Peyer's patch (tissue), 4 donors: ENCODE measurements around the gene RANBP10.

ENCODE experiments used
- POLR2A ChIP-seq, 2 donors: fragments of 450-650 bp; IDR thresholded peaks; one replicate each; pipeline ENCODE4 v1.5.1; 2017; ENCODE audit warnings: antibody characterized with exemption in 2 of 2, mild to moderate bottlenecking in 2 of 2, moderate library complexity in 2 of 2
- TF ChIP-seq, protein P1 (sequence below), 6 experiments: fragments of 450-650 bp in 4 of 6; fragments of 200-600 bp in 2 of 6; sonication (generic) in 1 of 6; IDR thresholded peaks; one replicate each; pipeline ENCODE4 v1.5.1; 2017 to 2019; ENCODE audit warnings: antibody characterized with exemption in 6 of 6, mild to moderate bottlenecking in 3 of 6, moderate library complexity in 1 of 6

DNA sequence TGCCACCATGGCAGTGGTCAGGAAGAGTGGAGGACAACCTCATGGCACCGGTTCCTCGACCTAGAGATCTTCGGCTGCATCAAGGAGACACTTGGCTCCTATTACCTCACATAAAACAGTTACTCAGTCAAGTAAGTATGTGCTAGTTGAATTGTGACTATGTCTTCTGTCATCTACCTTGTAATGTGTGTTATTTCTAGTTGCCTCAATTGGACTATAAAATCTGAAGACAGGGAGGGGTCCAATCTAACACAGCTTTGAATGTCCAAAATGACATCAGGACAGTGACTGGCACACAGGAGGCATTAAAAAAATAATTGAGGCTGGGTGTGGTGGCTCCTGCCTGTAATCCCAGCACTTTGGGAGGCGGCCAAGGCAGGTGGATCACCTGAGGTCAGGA lies 122.6 kb downstream of the RANBP10 start:
- TF ChIP-seq, protein P1, sequence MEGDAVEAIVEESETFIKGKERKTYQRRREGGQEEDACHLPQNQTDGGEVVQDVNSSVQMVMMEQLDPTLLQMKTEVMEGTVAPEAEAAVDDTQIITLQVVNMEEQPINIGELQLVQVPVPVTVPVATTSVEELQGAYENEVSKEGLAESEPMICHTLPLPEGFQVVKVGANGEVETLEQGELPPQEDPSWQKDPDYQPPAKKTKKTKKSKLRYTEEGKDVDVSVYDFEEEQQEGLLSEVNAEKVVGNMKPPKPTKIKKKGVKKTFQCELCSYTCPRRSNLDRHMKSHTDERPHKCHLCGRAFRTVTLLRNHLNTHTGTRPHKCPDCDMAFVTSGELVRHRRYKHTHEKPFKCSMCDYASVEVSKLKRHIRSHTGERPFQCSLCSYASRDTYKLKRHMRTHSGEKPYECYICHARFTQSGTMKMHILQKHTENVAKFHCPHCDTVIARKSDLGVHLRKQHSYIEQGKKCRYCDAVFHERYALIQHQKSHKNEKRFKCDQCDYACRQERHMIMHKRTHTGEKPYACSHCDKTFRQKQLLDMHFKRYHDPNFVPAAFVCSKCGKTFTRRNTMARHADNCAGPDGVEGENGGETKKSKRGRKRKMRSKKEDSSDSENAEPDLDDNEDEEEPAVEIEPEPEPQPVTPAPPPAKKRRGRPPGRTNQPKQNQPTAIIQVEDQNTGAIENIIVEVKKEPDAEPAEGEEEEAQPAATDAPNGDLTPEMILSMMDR (IDR thresholded peaks at IDR 0.05): no peak
- TF ChIP-seq POLR2A (IDR thresholded peaks at IDR 0.05): no peak
